GM19324 (cell line): Measurements from ENCODE around the gene NHSL1.
A peak's percentile ranks its signal among the peaks of the same experiment; 100 is the strongest.

Experiments used
- ATAC-seq: cut with Tn5 transposase; IDR thresholded peaks from one replicate; pipeline ENCODE4 v1.9.1; 2021; ENCODE audit warnings: mild to moderate bottlenecking, moderate library complexity; ENCODE audit not compliant: unreplicated experiment, low FRiP score

NHSL1 gene

GRCh38 chr6:138523347-138524210 lies 24.3 kb upstream of the NHSL1 start:
- no peak for ATAC-seq

GRCh38 chr6:138522611-138523010 lies 23.3 kb upstream of the NHSL1 start:
- no peak for ATAC-seq

- ATAC-seq = no peak
Observed at GRCh38 chr6:138521790-138522189, 22.5 kb upstream of the NHSL1 start.

- no peak for ATAC-seq
Observed at GRCh38 chr6:138520463-138520862, 21.2 kb upstream of the NHSL1 start.

GRCh38 chr6:138518054-138518453 lies 18.8 kb upstream of the NHSL1 start:
- ATAC-seq = no peak

GRCh38 chr6:138517635-138518034 lies 18.3 kb upstream of the NHSL1 start:
- peak; percentile 74 for ATAC-seq

- ATAC-seq = no peak
Observed at GRCh38 chr6:138515657-138516248, 16.5 kb upstream of the NHSL1 start.

- no peak for ATAC-seq
Observed at GRCh38 chr6:138514860-138515540, 15.7 kb upstream of the NHSL1 start.

- no peak for ATAC-seq
Observed at GRCh38 chr6:138512609-138513008, 13.3 kb upstream of the NHSL1 start.

- ATAC-seq = no peak
Observed at GRCh38 chr6:138510093-138510492, 10.8 kb upstream of the NHSL1 start.

GRCh38 chr6:138509371-138509770 lies 10.1 kb upstream of the NHSL1 start:
- no peak for ATAC-seq

GRCh38 chr6:138508676-138508988 lies 9.3 kb upstream of the NHSL1 start:
- ATAC-seq = no peak

GRCh38 chr6:138507977-138508675 lies 8.8 kb upstream of the NHSL1 start:
- ATAC-seq = no peak

- no peak for ATAC-seq
Observed at GRCh38 chr6:138504764-138505689, 5.7 kb upstream of the NHSL1 start.

- ATAC-seq = no peak
Observed at GRCh38 chr6:138503881-138504680, 4.8 kb upstream of the NHSL1 start.

- ATAC-seq = no peak
Observed at GRCh38 chr6:138502546-138502945, 3.3 kb upstream of the NHSL1 start.

- ATAC-seq = no peak
Observed at GRCh38 chr6:138500867-138501446, 1.7 kb upstream of the NHSL1 start.

- no peak for ATAC-seq
Observed at GRCh38 chr6:138500045-138500665, 861 bp upstream of the NHSL1 start.
